SK-N-SH treated with all-trans-retinoic acid at 6 μM for 48 hours (cell line): ENCODE results near the gene CHMP2A.

Experiments used
- ATAC-seq: fragments of 200-7000 bp; cut with Tn5 transposase; 3 replicates; pipeline ENCODE4 v1.9.1; 2020; ENCODE audit warnings: mild to moderate bottlenecking, moderate library complexity
- ARNTL ChIP-seq: fragments of 450-650 bp; formaldehyde crosslinking; IDR thresholded peaks from 2 replicates; pipeline ENCODE4 v1.5.0; 2020; ENCODE audit warnings: low read depth, mild to moderate bottlenecking, moderate library complexity, borderline replicate concordance
- BACH2 ChIP-seq: fragments of 250-450 bp; sonication (Bioruptor Pico); IDR thresholded peaks from 2 replicates; pipeline ENCODE4 v1.9.0; 2021; ENCODE audit warnings: mild to moderate bottlenecking, borderline replicate concordance
- CSDC2 ChIP-seq: fragments of 250-450 bp; sonication (Bioruptor Pico); IDR thresholded peaks from 2 replicates; pipeline ENCODE4 v1.5.0; 2020; ENCODE audit warnings: mild to moderate bottlenecking, moderate library complexity
- GLIS3 ChIP-seq: fragments of 250-450 bp; sonication (Bioruptor Pico); IDR thresholded peaks from 2 replicates; pipeline ENCODE4 v1.5.0; 2020; ENCODE audit warnings: mild to moderate bottlenecking, moderate library complexity
- ISL1 ChIP-seq: fragments of 250-450 bp; sonication (Bioruptor Pico); IDR thresholded peaks from 2 replicates; pipeline ENCODE4 v2.1.2; 2022; ENCODE audit warnings: mild to moderate bottlenecking, moderate library complexity
- OSR1 ChIP-seq: fragments of 250-450 bp; sonication (Bioruptor Pico); IDR thresholded peaks from 2 replicates; pipeline ENCODE4 v1.8.0; 2022; ENCODE audit warnings: moderate library complexity, mild to moderate bottlenecking, inconsistent platforms
- RARB ChIP-seq: fragments of 250-450 bp; sonication (Bioruptor Pico); IDR thresholded peaks from 2 replicates; pipeline ENCODE4 v1.8.0; 2021; ENCODE audit warnings: mild to moderate bottlenecking, moderate library complexity
- SNAI2 ChIP-seq: fragments of 250-450 bp; sonication (Bioruptor Pico); IDR thresholded peaks from 2 replicates; pipeline ENCODE4 v1.5.0; 2020; ENCODE audit warnings: mild to moderate bottlenecking, moderate library complexity
- TOX ChIP-seq: fragments of 250-450 bp; sonication (Bioruptor Pico); IDR thresholded peaks from 2 replicates; pipeline ENCODE4 v1.8.0; 2021; ENCODE audit warnings: mild to moderate bottlenecking, moderate library complexity, borderline replicate concordance
- ZC3H10 ChIP-seq: fragments of 250-450 bp; sonication (Bioruptor Pico); IDR thresholded peaks from 2 replicates; pipeline ENCODE4 v1.5.1; 2021; ENCODE audit warnings: mild to moderate bottlenecking, moderate library complexity
- ZFP30 ChIP-seq: fragments of 450-650 bp; formaldehyde crosslinking; IDR thresholded peaks from 2 replicates; pipeline ENCODE4 v1.5.0; 2022; ENCODE audit warnings: mild to moderate bottlenecking, moderate library complexity
- ZNF565 ChIP-seq: fragments of 450-650 bp; formaldehyde crosslinking; conservative IDR thresholded peaks from 2 replicates; pipeline ENCODE4 v1.5.0; 2020; ENCODE audit warnings: low read depth, mild to moderate bottlenecking, moderate library complexity
- ZNF8 ChIP-seq: fragments of 450-650 bp; formaldehyde crosslinking; IDR thresholded peaks from 2 replicates; pipeline ENCODE4 v1.5.0; 2020; ENCODE audit warnings: mild to moderate bottlenecking, moderate library complexity
- TF ChIP-seq, protein P1 (sequence below): fragments of 250-450 bp; sonication (Bioruptor Pico); IDR thresholded peaks from 2 replicates; pipeline ENCODE4 v1.5.1; 2021; ENCODE audit warnings: mild to moderate bottlenecking, moderate library complexity
- TF ChIP-seq, protein P2 (sequence below): fragments of 250-450 bp; sonication (Bioruptor Pico); IDR thresholded peaks from 2 replicates; pipeline ENCODE4 v1.5.1; 2020; ENCODE audit warnings: low read depth, mild to moderate bottlenecking, moderate library complexity
- TF ChIP-seq, protein P3 (sequence below): fragments of 250-450 bp; sonication (Bioruptor Pico); IDR thresholded peaks from 2 replicates; pipeline ENCODE4 v1.5.0; 2020; ENCODE audit warnings: mild to moderate bottlenecking, moderate library complexity
- TF ChIP-seq, protein P4 (sequence below): fragments of 250-450 bp; sonication (Bioruptor Pico); IDR thresholded peaks from 2 replicates; pipeline ENCODE4 v1.8.0; 2021; ENCODE audit warnings: low read depth, mild to moderate bottlenecking, moderate library complexity, borderline replicate concordance

The CHMP2A gene

DNA sequence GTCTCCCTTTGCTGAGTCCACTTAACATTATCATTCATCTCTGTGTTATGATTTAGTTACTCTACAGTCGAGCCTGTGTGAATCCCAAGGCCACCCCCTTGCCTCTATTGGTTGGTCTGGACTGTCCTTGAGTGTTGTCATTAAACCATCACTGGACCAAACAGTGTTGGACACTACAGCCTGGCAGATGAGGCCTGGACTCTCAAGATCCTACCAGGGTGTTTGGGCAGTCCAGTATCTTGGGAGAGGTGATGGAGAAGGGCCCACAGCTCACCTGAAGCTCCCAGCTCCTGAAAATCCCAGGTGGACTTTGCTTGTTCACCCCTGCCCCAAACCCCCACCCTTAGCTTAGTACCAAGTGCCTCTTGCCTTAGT is 3.8 kb downstream of the CHMP2A start:
- no peak for ATAC-seq
- TF ChIP-seq ISL1, result no peak
- TF ChIP-seq, protein P1, sequence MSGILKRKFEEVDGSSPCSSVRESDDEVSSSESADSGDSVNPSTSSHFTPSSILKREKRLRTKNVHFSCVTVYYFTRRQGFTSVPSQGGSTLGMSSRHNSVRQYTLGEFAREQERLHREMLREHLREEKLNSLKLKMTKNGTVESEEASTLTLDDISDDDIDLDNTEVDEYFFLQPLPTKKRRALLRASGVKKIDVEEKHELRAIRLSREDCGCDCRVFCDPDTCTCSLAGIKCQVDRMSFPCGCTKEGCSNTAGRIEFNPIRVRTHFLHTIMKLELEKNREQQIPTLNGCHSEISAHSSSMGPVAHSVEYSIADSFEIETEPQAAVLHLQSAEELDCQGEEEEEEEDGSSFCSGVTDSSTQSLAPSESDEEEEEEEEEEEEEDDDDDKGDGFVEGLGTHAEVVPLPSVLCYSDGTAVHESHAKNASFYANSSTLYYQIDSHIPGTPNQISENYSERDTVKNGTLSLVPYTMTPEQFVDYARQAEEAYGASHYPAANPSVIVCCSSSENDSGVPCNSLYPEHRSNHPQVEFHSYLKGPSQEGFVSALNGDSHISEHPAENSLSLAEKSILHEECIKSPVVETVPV (CRISPR knock-in tag), result no peak
- TF ChIP-seq RARB, result no peak
- no peak for TF ChIP-seq OSR1 (CRISPR knock-in tag)
- TF ChIP-seq, protein P2, sequence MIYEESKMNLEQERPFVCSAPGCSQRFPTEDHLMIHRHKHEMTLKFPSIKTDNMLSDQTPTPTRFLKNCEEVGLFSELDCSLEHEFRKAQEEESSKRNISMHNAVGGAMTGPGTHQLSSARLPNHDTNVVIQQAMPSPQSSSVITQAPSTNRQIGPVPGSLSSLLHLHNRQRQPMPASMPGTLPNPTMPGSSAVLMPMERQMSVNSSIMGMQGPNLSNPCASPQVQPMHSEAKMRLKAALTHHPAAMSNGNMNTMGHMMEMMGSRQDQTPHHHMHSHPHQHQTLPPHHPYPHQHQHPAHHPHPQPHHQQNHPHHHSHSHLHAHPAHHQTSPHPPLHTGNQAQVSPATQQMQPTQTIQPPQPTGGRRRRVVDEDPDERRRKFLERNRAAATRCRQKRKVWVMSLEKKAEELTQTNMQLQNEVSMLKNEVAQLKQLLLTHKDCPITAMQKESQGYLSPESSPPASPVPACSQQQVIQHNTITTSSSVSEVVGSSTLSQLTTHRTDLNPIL (CRISPR knock-in tag), result no peak
- TF ChIP-seq, all 23 proteins: peak for 0

DNA sequence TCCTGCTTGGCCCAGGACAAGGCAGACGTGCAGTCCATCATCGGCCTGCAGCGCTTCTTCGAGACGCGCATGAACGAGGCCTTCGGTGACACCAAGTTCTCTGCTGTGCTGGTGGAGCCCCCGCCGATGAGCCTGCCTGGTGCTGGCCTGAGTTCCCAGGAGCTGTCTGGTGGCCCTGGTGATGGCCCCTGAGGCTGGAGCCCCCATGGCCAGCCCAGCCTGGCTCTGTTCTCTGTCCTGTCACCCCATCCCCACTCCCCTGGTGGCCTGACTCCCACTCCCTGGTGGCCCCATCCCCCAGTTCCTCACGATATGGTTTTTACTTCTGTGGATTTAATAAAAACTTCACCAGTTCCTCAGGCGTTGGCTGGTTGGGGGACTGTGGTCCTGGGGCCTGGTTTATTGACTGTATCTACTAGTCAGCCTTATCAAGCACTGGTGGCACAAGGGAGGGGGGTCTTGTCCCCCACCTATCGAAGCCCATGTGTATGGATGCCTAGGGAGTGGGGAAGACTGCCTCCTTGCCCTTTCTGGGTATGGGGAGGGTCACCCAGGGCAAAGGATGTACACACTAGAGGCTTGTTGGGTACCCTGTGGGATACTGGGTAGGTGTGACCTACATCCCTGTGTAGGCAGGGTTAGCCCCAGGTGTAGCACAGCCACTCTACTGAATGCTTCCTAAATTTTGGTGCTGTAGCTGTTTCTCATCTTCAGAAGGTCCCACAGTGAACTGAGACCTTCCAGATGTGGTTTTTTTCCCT is 4.4 kb downstream of the CHMP2A start:
- ATAC-seq, result no peak
- TF ChIP-seq TOX (CRISPR knock-in tag) (no peak), RARB (no peak), SNAI2 (CRISPR knock-in tag) (no peak), OSR1 (CRISPR knock-in tag) (no peak), ZC3H10 (CRISPR knock-in tag) (no peak), ZNF565 (CRISPR knock-in tag) (no peak)
- TF ChIP-seq, protein P3, sequence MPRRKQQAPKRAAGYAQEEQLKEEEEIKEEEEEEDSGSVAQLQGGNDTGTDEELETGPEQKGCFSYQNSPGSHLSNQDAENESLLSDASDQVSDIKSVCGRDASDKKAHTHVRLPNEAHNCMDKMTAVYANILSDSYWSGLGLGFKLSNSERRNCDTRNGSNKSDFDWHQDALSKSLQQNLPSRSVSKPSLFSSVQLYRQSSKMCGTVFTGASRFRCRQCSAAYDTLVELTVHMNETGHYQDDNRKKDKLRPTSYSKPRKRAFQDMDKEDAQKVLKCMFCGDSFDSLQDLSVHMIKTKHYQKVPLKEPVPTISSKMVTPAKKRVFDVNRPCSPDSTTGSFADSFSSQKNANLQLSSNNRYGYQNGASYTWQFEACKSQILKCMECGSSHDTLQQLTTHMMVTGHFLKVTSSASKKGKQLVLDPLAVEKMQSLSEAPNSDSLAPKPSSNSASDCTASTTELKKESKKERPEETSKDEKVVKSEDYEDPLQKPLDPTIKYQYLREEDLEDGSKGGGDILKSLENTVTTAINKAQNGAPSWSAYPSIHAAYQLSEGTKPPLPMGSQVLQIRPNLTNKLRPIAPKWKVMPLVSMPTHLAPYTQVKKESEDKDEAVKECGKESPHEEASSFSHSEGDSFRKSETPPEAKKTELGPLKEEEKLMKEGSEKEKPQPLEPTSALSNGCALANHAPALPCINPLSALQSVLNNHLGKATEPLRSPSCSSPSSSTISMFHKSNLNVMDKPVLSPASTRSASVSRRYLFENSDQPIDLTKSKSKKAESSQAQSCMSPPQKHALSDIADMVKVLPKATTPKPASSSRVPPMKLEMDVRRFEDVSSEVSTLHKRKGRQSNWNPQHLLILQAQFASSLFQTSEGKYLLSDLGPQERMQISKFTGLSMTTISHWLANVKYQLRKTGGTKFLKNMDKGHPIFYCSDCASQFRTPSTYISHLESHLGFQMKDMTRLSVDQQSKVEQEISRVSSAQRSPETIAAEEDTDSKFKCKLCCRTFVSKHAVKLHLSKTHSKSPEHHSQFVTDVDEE (CRISPR knock-in tag), result no peak
- TF ChIP-seq, all 23 proteins: peak for 0

DNA sequence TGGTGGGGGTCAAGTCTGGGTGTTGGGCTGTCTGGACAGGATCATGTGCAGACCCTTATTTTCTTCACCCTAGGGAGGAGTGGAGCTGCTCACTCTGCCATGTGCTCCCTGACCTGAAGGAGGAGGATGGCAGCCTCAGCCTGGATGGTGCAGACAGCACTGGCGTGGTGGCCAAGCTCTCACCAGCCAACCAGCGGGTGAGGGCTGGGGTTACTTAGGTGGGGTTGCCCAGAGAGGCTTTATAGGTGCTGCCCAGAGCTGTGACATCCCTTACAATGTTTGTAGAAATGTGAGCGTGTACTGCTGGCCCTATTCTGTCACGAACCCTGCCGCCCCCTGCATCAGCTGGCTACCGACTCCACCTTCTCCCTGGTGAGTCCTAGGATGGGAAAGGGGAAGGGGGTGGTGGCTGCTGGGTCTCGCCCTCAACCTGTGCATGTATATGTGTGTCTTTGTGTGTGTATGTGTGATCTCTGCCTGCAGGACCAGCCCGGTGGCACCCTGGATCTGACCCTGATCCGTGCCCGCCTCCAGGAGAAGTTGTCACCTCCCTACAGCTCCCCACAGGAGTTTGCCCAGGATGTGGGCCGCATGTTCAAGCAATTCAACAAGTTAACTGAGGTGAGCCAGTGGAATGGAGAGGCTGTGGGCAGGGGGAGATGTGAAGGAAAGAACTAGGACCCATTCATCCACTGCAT is 5.1 kb downstream of the CHMP2A start:
- ATAC-seq, result no peak

DNA sequence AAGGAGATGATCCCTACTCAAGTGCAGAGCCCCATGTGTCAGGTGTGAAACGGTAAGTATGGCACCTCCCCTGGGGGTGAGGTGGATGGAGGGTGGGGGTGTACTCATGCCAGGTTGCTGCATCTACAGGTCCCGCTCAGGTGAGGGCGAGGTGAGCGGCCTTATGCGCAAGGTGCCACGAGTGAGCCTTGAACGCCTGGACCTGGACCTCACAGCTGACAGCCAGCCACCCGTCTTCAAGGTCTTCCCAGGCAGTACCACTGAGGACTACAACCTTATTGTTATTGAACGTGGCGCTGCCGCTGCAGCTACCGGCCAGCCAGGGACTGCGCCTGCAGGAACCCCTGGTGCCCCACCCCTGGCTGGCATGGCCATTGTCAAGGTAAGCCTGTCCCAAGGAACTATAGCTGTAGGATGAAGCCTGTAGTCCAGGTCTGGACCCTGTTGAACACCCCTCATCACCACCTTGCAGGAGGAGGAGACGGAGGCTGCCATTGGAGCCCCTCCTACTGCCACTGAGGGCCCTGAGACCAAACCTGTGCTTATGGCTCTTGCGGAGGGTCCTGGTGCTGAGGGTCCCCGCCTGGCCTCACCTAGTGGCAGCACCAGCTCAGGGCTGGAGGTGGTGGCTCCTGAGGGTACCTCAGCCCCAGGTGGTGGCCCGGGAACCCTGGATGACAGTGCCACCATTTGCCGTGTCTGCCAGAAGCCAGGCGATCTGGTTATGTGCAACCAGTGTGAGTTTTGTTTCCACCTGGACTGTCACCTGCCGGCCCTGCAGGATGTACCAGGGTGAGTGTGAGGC is 5.8 kb downstream of the CHMP2A start:
- TF ChIP-seq ZNF565 (CRISPR knock-in tag) (no peak), ZFP30 (CRISPR knock-in tag) (no peak), ZNF8 (CRISPR knock-in tag) (no peak), BACH2 (CRISPR knock-in tag) (no peak), ZC3H10 (CRISPR knock-in tag) (no peak), OSR1 (CRISPR knock-in tag) (no peak), CSDC2 (CRISPR knock-in tag) (no peak), RARB (no peak), TOX (CRISPR knock-in tag) (no peak), ARNTL (CRISPR knock-in tag) (no peak), SNAI2 (CRISPR knock-in tag) (no peak), GLIS3 (no peak)
- TF ChIP-seq, protein P4, sequence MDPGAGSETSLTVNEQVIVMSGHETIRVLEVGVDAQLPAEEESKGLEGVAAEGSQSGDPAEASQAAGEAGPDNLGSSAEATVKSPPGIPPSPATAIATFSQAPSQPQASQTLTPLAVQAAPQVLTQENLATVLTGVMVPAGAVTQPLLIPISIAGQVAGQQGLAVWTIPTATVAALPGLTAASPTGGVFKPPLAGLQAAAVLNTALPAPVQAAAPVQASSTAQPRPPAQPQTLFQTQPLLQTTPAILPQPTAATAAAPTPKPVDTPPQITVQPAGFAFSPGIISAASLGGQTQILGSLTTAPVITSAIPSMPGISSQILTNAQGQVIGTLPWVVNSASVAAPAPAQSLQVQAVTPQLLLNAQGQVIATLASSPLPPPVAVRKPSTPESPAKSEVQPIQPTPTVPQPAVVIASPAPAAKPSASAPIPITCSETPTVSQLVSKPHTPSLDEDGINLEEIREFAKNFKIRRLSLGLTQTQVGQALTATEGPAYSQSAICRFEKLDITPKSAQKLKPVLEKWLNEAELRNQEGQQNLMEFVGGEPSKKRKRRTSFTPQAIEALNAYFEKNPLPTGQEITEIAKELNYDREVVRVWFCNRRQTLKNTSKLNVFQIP, result no peak
- TF ChIP-seq, protein P3 (CRISPR knock-in tag), result no peak
- no peak for ATAC-seq

More for the DNA sequence above, 5.1 kb downstream of the CHMP2A start:
- TF ChIP-seq, protein P4, result no peak
- TF ChIP-seq ZFP30 (CRISPR knock-in tag) (no peak), OSR1 (CRISPR knock-in tag) (no peak)
